ENCODE results near the gene LMOD1.

- TF ChIP-seq CTCF (IDR thresholded peaks at IDR 0.05) (peak; percentile 76), EZH2 (IDR thresholded peaks at IDR 0.05; ENCODE audit: borderline replicate concordance, insufficient read depth, low read depth, low read length, poor library complexity, severe bottlenecking) (no peak)
These were observed 50.2 kb downstream of the LMOD1 start for GRCh38 chr1:201895913-201896807.

All from B cell (primary cell).